Cardiac muscle cell (in vitro differentiated cells and primary cell): Measurements from ENCODE around the gene INTS4. TPM values are rescaled to one million over a fixed set of nuclear protein-coding genes. Genes with fewer than 3 reads are reported as not detected.
"Not testable (repeated sequence)": the region's sequence is repeated elsewhere in the genome, so short reads cannot be mapped to it uniquely, and the experiment has no call there.

Experiments used
- DNase-seq, 2 donors: peaks; one replicate each; pipeline versions ENCODE4 v3.0.0 to v3.0.0-alpha.2; 2010 to 2017; ENCODE audit warnings: low read depth in 1 of 2, low spot score in 1 of 2
- H3K27ac ChIP-seq: fragments of 200-600 bp; sonication (generic); 2 replicates; pipeline ENCODE4 v1.5.1; 2016
- H3K27me3 ChIP-seq: fragments of 200-600 bp; sonication (generic); 2 replicates; pipeline ENCODE4 v1.6.0; 2016; ENCODE audit warnings: control low read depth
- H3K36me3 ChIP-seq: fragments of 200-600 bp; sonication (generic); 2 replicates; pipeline ENCODE4 v1.5.1; 2016; ENCODE audit warnings: control low read depth
- H3K4me1 ChIP-seq: fragments of 200-600 bp; sonication (generic); 2 replicates; pipeline ENCODE4 v1.8.1; 2017; ENCODE audit warnings: low read depth, mild to moderate bottlenecking, mixed run types
- H3K4me3 ChIP-seq: fragments of 200-600 bp; sonication (generic); 2 replicates; pipeline ENCODE4 v1.5.1; 2016; ENCODE audit warnings: mild to moderate bottlenecking
- H3K9me3 ChIP-seq: fragments of 200-600 bp; sonication (generic); 2 replicates; pipeline ENCODE4 v1.5.1; 2017; ENCODE audit warnings: low read depth, mild to moderate bottlenecking, control low read depth
- polyA plus RNA-seq: library from polyadenylated mRNA; unstranded; fragments of >200 nt; fragmentation: Nextera tagmentation; extraction: Ambion mirVana; gene quantifications from 2 replicates; pipeline ENCODE4 v1.2.1, GENCODE V29; 2016
- total RNA-seq: library from RNA; depleted of rRNA; stranded (reverse); fragments of >200 nt; gene quantifications from 2 replicates; pipeline ENCODE4 v1.2.3, GENCODE V29; 2016
- TF ChIP-seq, protein P1 (sequence below): IDR thresholded peaks from 2 replicates; pipeline ENCODE4 v1.5.1; 2012; ENCODE audit warnings: low read depth, mild to moderate bottlenecking, low read length

Gene INTS4
- total and polyA plus RNA-seq, 2 experiments from 2014 or later = 29.4 to 30.5 TPM

DNA sequence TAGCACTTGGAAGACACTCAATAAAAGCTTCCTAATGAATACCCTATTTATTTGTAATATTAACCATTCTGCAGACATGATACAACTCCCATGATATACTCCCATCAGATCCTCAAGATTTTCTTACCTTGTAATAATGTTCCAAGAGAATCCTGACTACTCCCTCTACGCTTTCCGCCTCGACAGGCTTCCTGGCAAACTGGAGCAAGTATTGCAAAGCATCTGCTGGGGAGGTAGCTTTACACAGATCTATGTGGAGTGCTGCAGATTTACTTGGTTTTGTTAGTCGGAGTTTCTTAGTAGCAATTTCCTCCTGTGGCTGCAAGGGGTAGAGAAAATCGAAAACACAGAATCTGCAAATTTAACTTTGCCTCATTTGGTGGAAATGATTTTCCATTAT is 3.5 kb downstream of the INTS4 start:
- Histone ChIP-seq H3K27ac (no peak overlapping the region), H3K9me3 (no peaks in the 10 kb centered on the region), H3K4me3 (no peak overlapping the region), H3K27me3 (no peaks in the 10 kb centered on the region), H3K4me1 (peaks cover 5% of the 10 kb centered on the region), H3K36me3 (peaks cover 18% of the 10 kb centered on the region)
- TF ChIP-seq, protein P1, sequence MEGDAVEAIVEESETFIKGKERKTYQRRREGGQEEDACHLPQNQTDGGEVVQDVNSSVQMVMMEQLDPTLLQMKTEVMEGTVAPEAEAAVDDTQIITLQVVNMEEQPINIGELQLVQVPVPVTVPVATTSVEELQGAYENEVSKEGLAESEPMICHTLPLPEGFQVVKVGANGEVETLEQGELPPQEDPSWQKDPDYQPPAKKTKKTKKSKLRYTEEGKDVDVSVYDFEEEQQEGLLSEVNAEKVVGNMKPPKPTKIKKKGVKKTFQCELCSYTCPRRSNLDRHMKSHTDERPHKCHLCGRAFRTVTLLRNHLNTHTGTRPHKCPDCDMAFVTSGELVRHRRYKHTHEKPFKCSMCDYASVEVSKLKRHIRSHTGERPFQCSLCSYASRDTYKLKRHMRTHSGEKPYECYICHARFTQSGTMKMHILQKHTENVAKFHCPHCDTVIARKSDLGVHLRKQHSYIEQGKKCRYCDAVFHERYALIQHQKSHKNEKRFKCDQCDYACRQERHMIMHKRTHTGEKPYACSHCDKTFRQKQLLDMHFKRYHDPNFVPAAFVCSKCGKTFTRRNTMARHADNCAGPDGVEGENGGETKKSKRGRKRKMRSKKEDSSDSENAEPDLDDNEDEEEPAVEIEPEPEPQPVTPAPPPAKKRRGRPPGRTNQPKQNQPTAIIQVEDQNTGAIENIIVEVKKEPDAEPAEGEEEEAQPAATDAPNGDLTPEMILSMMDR = no peak
- no peak for DNase-seq

DNA sequence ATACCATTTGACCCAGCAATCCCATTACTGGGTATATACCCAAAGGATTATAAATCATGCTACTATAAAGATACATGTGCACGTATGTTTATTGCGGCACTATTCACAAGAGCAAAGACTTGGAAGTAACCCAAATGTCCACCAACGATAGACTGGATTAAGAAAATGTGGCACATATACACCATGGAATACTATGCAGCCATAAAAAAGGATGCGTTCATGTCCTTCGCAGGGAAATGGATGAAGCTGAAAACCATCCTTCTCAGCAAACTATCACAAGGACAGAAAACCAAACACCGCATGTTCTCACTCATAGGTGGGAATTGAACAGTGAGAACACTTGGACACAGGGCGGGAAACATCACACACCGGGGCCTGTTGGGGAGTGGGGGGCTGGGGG is 8.0 kb downstream of the INTS4 start:
- not testable (repeated sequence) for H3K27me3 ChIP-seq, H3K4me1 ChIP-seq, H3K27ac ChIP-seq, H3K9me3 ChIP-seq, H3K4me3 ChIP-seq, DNase-seq
- peaks cover 18% of the 10 kb centered on the region for H3K36me3 ChIP-seq

DNA sequence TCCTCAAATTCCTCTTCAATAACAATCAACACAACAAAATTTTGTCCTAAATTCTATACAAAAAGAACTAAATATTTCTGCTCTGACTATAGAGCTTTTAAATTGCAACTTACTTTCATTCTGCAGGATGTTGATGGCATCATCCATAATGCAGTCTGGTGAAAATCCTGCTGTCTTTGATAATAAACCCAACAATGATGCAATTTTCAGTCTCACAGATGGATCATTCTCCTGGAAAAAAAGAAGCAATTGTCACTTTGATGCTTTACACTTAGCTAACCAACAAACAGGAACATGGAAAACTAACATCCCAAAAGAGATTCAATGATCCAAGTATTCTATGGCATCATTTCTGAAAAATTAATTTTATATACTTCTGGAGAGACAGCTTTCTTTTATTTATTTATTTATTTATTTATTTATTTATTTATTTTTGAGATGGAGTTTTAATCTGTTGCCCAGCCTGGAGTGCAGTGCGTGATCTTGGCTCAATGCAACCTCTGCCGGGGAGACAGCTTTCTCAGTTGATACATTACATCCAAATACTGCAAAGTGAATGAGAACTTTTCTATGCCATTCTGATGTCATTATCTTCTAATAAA is 13.0 kb downstream of the INTS4 start:
- no peaks in the 10 kb centered on the region for H3K4me1 ChIP-seq
- TF ChIP-seq, protein P1 = no peak
- no peak overlapping the region for H3K27ac ChIP-seq
- H3K36me3 ChIP-seq = peaks cover 17% of the 10 kb centered on the region
- peak in 1 of 2 donors; percentile 44 for DNase-seq
- no peaks in the 10 kb centered on the region for H3K9me3 ChIP-seq
- H3K27me3 ChIP-seq = no peaks in the 10 kb centered on the region
- no peak overlapping the region for H3K4me3 ChIP-seq

DNA sequence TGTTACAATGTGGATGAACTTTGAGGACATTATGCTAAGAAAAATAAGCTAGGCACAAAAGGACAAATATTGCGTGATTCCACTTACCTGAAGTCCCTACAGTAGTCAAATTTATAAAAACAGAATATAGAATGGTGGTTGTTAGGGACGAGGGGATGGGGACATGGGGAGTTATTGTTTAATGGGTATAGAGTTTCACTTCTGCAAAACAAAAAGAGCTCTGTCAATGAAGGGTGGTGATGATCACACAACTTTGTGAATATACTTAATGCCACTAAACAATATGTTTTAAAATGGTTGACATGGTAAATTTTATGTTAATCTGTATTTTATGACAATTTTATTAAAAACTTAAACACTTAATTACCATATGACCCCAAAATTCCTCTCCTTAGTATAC is 26.1 kb downstream of the INTS4 start:
- H3K36me3 ChIP-seq = no peaks in the 10 kb centered on the region
- H3K4me3 ChIP-seq = no peak overlapping the region
- no peak overlapping the region for H3K27ac ChIP-seq
- no peaks in the 10 kb centered on the region for H3K27me3 ChIP-seq
- H3K9me3 ChIP-seq = no peaks in the 10 kb centered on the region
- no peak for DNase-seq
- H3K4me1 ChIP-seq = no peaks in the 10 kb centered on the region
- TF ChIP-seq, protein P1 = no peak

DNA sequence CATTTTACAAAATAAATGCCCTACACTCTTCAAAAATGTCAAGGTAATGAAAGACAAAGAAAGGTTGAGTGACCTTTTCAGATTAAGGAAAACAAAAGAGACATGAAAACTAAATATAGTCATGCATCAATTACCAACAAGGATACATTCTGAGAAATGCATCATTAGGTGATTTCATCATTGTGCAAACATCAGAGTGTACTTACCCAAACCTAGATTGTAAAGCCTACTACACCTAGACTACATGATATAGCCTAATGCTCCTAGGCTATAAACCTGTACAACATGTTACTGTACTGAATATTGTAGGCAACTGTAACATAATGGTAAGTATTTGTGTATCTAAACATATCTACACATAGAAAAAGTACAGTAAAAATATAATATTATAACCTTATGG is 26.7 kb downstream of the INTS4 start:
- Histone ChIP-seq H3K27me3 (no peaks in the 10 kb centered on the region), H3K27ac (no peak overlapping the region), H3K4me3 (no peak overlapping the region), H3K36me3 (no peaks in the 10 kb centered on the region), H3K9me3 (no peaks in the 10 kb centered on the region), H3K4me1 (no peaks in the 10 kb centered on the region)
- no peak for DNase-seq
- TF ChIP-seq, protein P1 = no peak

DNA sequence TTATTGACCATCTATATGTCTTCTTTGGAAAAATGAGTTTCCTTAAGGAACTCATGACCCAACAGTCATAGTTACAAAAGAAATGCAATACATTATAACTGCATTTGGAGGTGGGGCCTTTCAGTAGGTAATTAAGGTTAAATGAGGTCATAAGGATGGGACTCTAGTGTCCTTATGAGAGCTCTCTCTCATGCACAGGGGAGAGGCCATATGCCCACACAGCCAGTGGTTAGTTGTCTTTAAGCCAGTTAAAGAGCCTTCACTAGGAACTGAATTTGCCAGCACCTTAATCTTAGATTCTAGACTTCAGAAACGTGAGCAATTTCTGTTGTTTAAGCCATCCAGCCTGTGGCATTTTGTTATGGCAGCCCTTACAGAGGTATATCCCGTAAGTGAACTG is 27.3 kb downstream of the INTS4 start:
- Histone ChIP-seq H3K27me3 (no peaks in the 10 kb centered on the region), H3K27ac (no peak overlapping the region), H3K4me3 (no peak overlapping the region), H3K4me1 (no peaks in the 10 kb centered on the region), H3K9me3 (no peaks in the 10 kb centered on the region), H3K36me3 (no peaks in the 10 kb centered on the region)
- TF ChIP-seq, protein P1 = no peak
- DNase-seq = no peak
